Neural crest cell (in vitro differentiated cells): ENCODE results near the gene DIP2C. TPM values are rescaled to one million over a fixed set of nuclear protein-coding genes. Genes with fewer than 3 reads are reported as not detected.

Experiments
- DNase-seq: peaks from one replicate; pipeline ENCODE4 v3.0.0; 2021; ENCODE audit warnings: low read depth, mixed read lengths, low spot score
- H3K27ac Mint-ChIP-seq: one replicate; pipeline ENCODE4 v1.8.0; 2021; ENCODE audit warnings: mild to moderate bottlenecking, mixed read lengths; ENCODE audit not compliant: unreplicated experiment
- H3K27me3 Mint-ChIP-seq: 2 replicates; pipeline ENCODE4 v1.8.0; 2021; ENCODE audit warnings: low read depth, mild to moderate bottlenecking, mixed read lengths
- H3K36me3 Mint-ChIP-seq: 2 replicates; pipeline ENCODE4 v1.8.0; 2021; ENCODE audit warnings: low read depth, mild to moderate bottlenecking, mixed read lengths
- H3K4me1 Mint-ChIP-seq: 2 replicates; pipeline ENCODE4 v1.8.0; 2021; ENCODE audit warnings: mixed read lengths
- H3K4me3 Mint-ChIP-seq: one replicate; pipeline ENCODE4 v1.8.0; 2021; ENCODE audit warnings: mild to moderate bottlenecking, mixed read lengths
- H3K9me3 Mint-ChIP-seq: 2 replicates; pipeline ENCODE4 v1.8.0; 2021; ENCODE audit warnings: mixed read lengths
- CTCF ChIP-seq: fragments of 200-600 bp; sonication (generic); conservative IDR thresholded peaks from 2 replicates; pipeline ENCODE4 v1.5.0; 2021; ENCODE audit warnings: antibody characterized with exemption, mild to moderate bottlenecking
- total RNA-seq: library from RNA; stranded (reverse); gene quantifications from 2 replicates; pipeline ENCODE4 v1.2.1, GENCODE V29; 2021

Gene DIP2C
- total RNA-seq, 1 donor from 2014 or later: 21.7 TPM

- Mint-ChIP-seq H3K4me3 (no peak overlapping the region), H3K9me3 (peaks cover 12% of the 10 kb centered on the region)
Measured at GRCh38 chr10:565676-566075, 123.8 kb downstream of the DIP2C start.

GRCh38 chr10:565146-565545, 124.3 kb downstream of the DIP2C start:
- Mint-ChIP-seq H3K4me1 (peaks cover 26% of the 10 kb centered on the region), H3K27ac (no peak overlapping the region), H3K4me3 (no peak overlapping the region), H3K27me3 (no peaks in the 10 kb centered on the region), H3K9me3 (peaks cover 12% of the 10 kb centered on the region), H3K36me3 (peaks cover 35% of the 10 kb centered on the region)
- TF ChIP-seq CTCF: no peak
- no peak for DNase-seq

More at GRCh38 chr10:565676-566075, 123.8 kb downstream of the DIP2C start:
- Mint-ChIP-seq H3K27ac (no peak overlapping the region), H3K36me3 (peaks cover 39% of the 10 kb centered on the region), H3K27me3 (no peaks in the 10 kb centered on the region), H3K4me1 (peaks cover 25% of the 10 kb centered on the region)
- no peak for TF ChIP-seq CTCF
- DNase-seq: no peak

- H3K4me3 Mint-ChIP-seq: no peak overlapping the region
- no peak for TF ChIP-seq CTCF
- DNase-seq: no peak
- no peaks in the 10 kb centered on the region for H3K27me3 Mint-ChIP-seq
- peaks cover 31% of the 10 kb centered on the region for H3K36me3 Mint-ChIP-seq
- H3K27ac Mint-ChIP-seq: no peak overlapping the region
- H3K9me3 Mint-ChIP-seq: peaks cover 12% of the 10 kb centered on the region
- peaks cover 37% of the 10 kb centered on the region for H3K4me1 Mint-ChIP-seq
Measured at GRCh38 chr10:563827-564226, 125.6 kb downstream of the DIP2C start.

- Mint-ChIP-seq H3K4me1 (peaks cover 44% of the 10 kb centered on the region), H3K9me3 (peaks cover 12% of the 10 kb centered on the region), H3K27me3 (no peaks in the 10 kb centered on the region), H3K4me3 (no peak overlapping the region), H3K27ac (no peak overlapping the region), H3K36me3 (peaks cover 27% of the 10 kb centered on the region)
- no peak for DNase-seq
- TF ChIP-seq CTCF: no peak
Measured at GRCh38 chr10:562142-562541, 127.3 kb downstream of the DIP2C start.

GRCh38 chr10:561721-562120, 127.7 kb downstream of the DIP2C start:
- Mint-ChIP-seq H3K4me3 (no peak overlapping the region), H3K27ac (no peak overlapping the region), H3K36me3 (peaks cover 27% of the 10 kb centered on the region), H3K9me3 (peaks cover 12% of the 10 kb centered on the region), H3K27me3 (no peaks in the 10 kb centered on the region), H3K4me1 (peaks cover 49% of the 10 kb centered on the region)
- TF ChIP-seq CTCF: no peak
- no peak for DNase-seq
